Measurements from ENCODE around the gene LAMA5.

DNA sequence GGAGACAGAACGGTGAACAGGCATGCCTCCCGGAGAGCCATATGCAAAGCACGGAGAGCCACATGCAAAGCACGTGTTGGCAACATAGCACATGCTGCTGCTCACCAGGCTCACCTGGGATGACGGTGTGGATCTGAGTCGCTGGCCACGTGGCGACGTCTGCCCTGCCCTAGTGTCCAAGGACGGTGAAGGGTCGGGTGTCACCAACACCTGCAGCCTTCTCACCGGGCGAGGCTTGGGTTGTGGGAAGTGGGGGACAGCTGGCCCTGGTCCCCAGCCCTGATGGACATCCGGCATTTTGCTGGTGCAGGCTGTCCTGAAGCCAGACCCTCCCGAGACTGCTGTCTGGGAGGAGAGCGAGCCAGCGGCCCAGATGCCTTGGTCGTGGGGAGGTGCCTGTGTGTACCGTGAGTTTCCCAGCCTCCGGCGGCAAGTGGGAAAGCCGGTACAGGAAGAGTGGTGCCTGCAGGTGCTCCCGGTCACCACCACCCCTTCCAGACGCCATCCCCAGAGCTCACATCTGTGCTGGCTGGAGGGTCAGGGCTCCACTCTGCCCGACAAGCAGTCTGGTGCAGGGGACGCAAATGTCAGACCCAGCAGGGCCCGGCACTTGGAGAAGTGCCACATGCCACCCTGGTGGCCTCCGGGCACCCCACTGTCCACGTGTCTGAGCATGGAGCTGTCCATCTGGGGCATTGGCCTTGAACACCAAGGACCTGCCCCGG is 70.2 kb downstream of the LAMA5 start:
- TF ChIP-seq CEBPB (IDR thresholded peaks at IDR 0.05) (no peak), EGR1 (IDR thresholded peaks at IDR 0.05) (no peak), RAD21 (IDR thresholded peaks at IDR 0.05; ENCODE audit: low read depth) (no peak), YY1 (IDR thresholded peaks at IDR 0.05; ENCODE audit: low read depth) (no peak), TAF1 (IDR thresholded peaks at IDR 0.05; ENCODE audit: low read depth) (no peak), MAX (IDR thresholded peaks at IDR 0.05) (no peak), EP300 (IDR thresholded peaks at IDR 0.05; ENCODE audit: borderline replicate concordance) (no peak)
- TF ChIP-seq, protein P1, sequence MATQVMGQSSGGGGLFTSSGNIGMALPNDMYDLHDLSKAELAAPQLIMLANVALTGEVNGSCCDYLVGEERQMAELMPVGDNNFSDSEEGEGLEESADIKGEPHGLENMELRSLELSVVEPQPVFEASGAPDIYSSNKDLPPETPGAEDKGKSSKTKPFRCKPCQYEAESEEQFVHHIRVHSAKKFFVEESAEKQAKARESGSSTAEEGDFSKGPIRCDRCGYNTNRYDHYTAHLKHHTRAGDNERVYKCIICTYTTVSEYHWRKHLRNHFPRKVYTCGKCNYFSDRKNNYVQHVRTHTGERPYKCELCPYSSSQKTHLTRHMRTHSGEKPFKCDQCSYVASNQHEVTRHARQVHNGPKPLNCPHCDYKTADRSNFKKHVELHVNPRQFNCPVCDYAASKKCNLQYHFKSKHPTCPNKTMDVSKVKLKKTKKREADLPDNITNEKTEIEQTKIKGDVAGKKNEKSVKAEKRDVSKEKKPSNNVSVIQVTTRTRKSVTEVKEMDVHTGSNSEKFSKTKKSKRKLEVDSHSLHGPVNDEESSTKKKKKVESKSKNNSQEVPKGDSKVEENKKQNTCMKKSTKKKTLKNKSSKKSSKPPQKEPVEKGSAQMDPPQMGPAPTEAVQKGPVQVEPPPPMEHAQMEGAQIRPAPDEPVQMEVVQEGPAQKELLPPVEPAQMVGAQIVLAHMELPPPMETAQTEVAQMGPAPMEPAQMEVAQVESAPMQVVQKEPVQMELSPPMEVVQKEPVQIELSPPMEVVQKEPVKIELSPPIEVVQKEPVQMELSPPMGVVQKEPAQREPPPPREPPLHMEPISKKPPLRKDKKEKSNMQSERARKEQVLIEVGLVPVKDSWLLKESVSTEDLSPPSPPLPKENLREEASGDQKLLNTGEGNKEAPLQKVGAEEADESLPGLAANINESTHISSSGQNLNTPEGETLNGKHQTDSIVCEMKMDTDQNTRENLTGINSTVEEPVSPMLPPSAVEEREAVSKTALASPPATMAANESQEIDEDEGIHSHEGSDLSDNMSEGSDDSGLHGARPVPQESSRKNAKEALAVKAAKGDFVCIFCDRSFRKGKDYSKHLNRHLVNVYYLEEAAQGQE (IDR thresholded peaks at IDR 0.05; ENCODE audit: low read depth) = no peak
